Keratinocyte (primary cell): ENCODE results near the gene RPS16. TPM values are rescaled to one million over a fixed set of nuclear protein-coding genes. Genes with fewer than 3 reads are reported as not detected.

Experiments
- DNase-seq: peaks from one replicate; pipeline ENCODE4 v3.0.0-alpha.2; 2011; ENCODE audit warnings: low read depth, missing footprints, low spot score
- FAIRE-seq: peaks from 2 replicates; lab custom pipeline; 2011; peaks lifted over from hg19 to GRCh38; lab: Jason Lieb, UNC
- H2AFZ ChIP-seq: 2 replicates; pipeline ENCODE4 v1.6.0; 2012; ENCODE audit warnings: low read length, control low read depth, inconsistent platforms; ENCODE audit not compliant: control insufficient read depth
- H3K27ac ChIP-seq: 2 replicates; pipeline ENCODE4 v1.5.1; 2011; ENCODE audit warnings: low read length; ENCODE audit not compliant: control insufficient read depth, insufficient read depth
- H3K27me3 ChIP-seq: 3 replicates; pipeline ENCODE4 v1.6.0; 2011; ENCODE audit warnings: low read length; ENCODE audit not compliant: control insufficient read depth, insufficient read depth; ENCODE audit errors: extremely low read depth
- H3K36me3 ChIP-seq, 2 experiments: 2 replicates in 1 of 2; 3 replicates in 1 of 2; pipeline ENCODE4 v1.5.1; 2011; ENCODE audit warnings: low read length in 2 of 2, mild to moderate bottlenecking in 1 of 2; ENCODE audit not compliant: control insufficient read depth in 2 of 2, insufficient read depth in 2 of 2; ENCODE audit errors: extremely low read depth in 1 of 2
- H3K4me1 ChIP-seq: 3 replicates; pipeline ENCODE4 v1.5.1; 2011; ENCODE audit warnings: low read length; ENCODE audit not compliant: control insufficient read depth, insufficient read depth; ENCODE audit errors: extremely low read depth
- H3K4me2 ChIP-seq: 3 replicates; pipeline ENCODE4 v1.6.0; 2011; ENCODE audit warnings: low read depth, low read length; ENCODE audit not compliant: control insufficient read depth, insufficient read depth; ENCODE audit errors: extremely low read depth
- H3K4me3 ChIP-seq, 3 experiments: fragments of 200-600 bp in 1 of 3; sonication (generic) in 1 of 3; 2 replicates in 2 of 3; 3 replicates in 1 of 3; pipeline ENCODE4 v1.5.1; 2011 to 2016; ENCODE audit warnings: low read length in 3 of 3, mild to moderate bottlenecking in 3 of 3, control low read depth in 2 of 3, inconsistent platforms in 1 of 3, low read depth in 1 of 3, mixed read lengths in 1 of 3, mixed run types in 1 of 3, moderate library complexity in 1 of 3; ENCODE audit not compliant: control insufficient read depth in 2 of 3, insufficient read depth in 2 of 3; ENCODE audit errors: extremely low read depth in 1 of 3
- H3K79me2 ChIP-seq: 2 replicates; pipeline ENCODE4 v1.6.0; 2012; ENCODE audit warnings: low read length; ENCODE audit not compliant: control insufficient read depth, insufficient read depth
- H3K9ac ChIP-seq: 3 replicates; pipeline ENCODE4 v1.6.0; 2011; ENCODE audit warnings: low read length; ENCODE audit not compliant: control insufficient read depth, insufficient read depth; ENCODE audit errors: extremely low read depth
- H3K9me1 ChIP-seq: 3 replicates; pipeline ENCODE4 v1.6.0; 2011; ENCODE audit warnings: low read length; ENCODE audit not compliant: control insufficient read depth, insufficient read depth; ENCODE audit errors: extremely low read depth
- H3K9me3 ChIP-seq: 2 replicates; pipeline ENCODE4 v1.5.1; 2012; ENCODE audit warnings: low read depth, low read length; ENCODE audit not compliant: control insufficient read depth
- H4K20me1 ChIP-seq: 3 replicates; pipeline ENCODE4 v1.6.0; 2011; ENCODE audit warnings: low read length; ENCODE audit not compliant: control insufficient read depth, insufficient read depth; ENCODE audit errors: extremely low read depth
- EZH2 ChIP-seq: IDR thresholded peaks from one replicate; pipeline ENCODE4 v1.6.1; 2012; ENCODE audit warnings: inconsistent platforms, mild to moderate bottlenecking, low read length, moderate library complexity
- dilution Hi-C: fragments of 300-500 bp; cut with MboI; formaldehyde crosslinking; loops from one replicate; pipeline ENCODE4 v1.7.0; 2020; ENCODE audit warnings: low sequenced_read_pairs; ENCODE audit not compliant: extremely low pct_ligation_motif_present
- polyA plus RNA-seq, 5 experiments: library from polyadenylated mRNA; depleted of rRNA in 3 of 5; stranded (reverse) in 3 of 5; stranded (forward) in 1 of 5; unstranded in 1 of 5; fragments of >200 nt; gene quantifications; 1 replicate in 1 of 5; 2 replicates in 3 of 5; 3 replicates in 1 of 5; pipeline versions ENCODE4 v1.2.1 to v1.2.3, GENCODE V29; 2011 to 2012; ENCODE audit warnings: missing spikeins in 2 of 5, low read depth in 1 of 5, low replicate concordance in 1 of 5
- TF ChIP-seq, protein P1 (sequence below), 3 experiments: IDR thresholded peaks in 1 of 3; conservative IDR thresholded peaks in 1 of 3; optimal IDR thresholded peaks in 1 of 3; 2 replicates in 2 of 3; 3 replicates in 1 of 3; pipeline versions ENCODE3 to v1.5.1; 2011; ENCODE audit warnings: low read length in 3 of 3, mild to moderate bottlenecking in 3 of 3, moderate library complexity in 2 of 3, control low read depth in 1 of 3, inconsistent platforms in 1 of 3; ENCODE audit not compliant: insufficient read depth in 2 of 3; ENCODE audit errors: extremely low read depth in 1 of 3

Gene RPS16
- polyA plus RNA-seq, 1 donor (not counting 4 experiments of a cell fraction or from before 2014, with no cell fraction given): 1,323 TPM

DNA sequence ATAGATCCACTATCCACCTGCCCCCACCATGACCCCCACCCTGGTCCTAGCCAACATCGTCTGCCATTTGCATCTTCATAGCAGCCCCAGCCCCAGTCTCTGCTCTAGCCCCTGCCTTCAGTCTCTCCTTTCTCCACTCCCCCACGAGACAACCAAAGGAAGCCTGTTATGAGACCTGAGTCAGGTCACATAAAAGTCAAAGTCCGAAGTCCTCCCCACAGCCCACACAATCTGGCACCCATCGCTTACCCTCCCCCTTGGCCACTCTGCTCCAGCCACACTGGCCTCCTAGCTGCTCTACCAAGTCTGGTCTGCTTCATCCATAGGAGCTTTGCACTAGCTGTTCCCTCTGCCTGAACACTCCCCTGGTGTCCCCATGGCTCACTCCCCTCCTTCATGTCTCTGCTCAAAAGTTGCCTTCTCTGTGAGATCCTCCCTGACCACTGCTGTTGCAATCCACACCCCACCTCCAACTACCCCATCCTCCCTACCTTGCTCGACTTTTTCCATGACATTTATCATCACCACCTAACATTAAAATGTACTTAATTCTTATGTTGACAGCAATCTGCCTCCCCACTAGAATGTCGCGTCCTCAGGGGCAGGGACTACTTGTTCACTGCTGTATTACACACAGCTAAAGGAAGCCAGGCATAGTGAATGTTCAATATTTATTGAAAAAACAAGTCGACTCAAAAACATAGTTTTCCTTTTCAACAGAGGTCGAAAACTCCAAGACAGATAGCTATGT is 24.5 kb downstream of the RPS16 start:
- Histone ChIP-seq H2AFZ (no peak overlapping the region), H3K36me3 (peaks cover 8 to 18% of the 10 kb centered on the region in 2 experiments), H3K4me1 (peaks cover 21% of the 10 kb centered on the region), H3K27ac (peak overlapping the region; percentile 88), H3K9me3 (no peaks in the 10 kb centered on the region), H3K9me1 (no peaks in the 10 kb centered on the region), H3K4me2 (peak overlapping the region; percentile 65), H3K9ac (peak overlapping the region; percentile 93), H3K79me2 (peaks cover 24% of the 10 kb centered on the region), H3K4me3 (peak overlapping the region in 2 of 3 experiments; percentile 11 to 50), H4K20me1 (peaks cover 4% of the 10 kb centered on the region), H3K27me3 (no peaks in the 10 kb centered on the region)
- no peak for TF ChIP-seq EZH2
- TF ChIP-seq, protein P1, sequence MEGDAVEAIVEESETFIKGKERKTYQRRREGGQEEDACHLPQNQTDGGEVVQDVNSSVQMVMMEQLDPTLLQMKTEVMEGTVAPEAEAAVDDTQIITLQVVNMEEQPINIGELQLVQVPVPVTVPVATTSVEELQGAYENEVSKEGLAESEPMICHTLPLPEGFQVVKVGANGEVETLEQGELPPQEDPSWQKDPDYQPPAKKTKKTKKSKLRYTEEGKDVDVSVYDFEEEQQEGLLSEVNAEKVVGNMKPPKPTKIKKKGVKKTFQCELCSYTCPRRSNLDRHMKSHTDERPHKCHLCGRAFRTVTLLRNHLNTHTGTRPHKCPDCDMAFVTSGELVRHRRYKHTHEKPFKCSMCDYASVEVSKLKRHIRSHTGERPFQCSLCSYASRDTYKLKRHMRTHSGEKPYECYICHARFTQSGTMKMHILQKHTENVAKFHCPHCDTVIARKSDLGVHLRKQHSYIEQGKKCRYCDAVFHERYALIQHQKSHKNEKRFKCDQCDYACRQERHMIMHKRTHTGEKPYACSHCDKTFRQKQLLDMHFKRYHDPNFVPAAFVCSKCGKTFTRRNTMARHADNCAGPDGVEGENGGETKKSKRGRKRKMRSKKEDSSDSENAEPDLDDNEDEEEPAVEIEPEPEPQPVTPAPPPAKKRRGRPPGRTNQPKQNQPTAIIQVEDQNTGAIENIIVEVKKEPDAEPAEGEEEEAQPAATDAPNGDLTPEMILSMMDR (optimal IDR thresholded peaks at IDR 0.05 in 1 of 3, IDR thresholded peaks at IDR 0.05 in 1 of 3, conservative IDR thresholded peaks at IDR 0.05 in 1 of 3; ENCODE audit: extremely low read depth in 1 of 3, insufficient read depth in 2 of 3, low read length in 3 of 3): no peak
- DNase-seq (no peak), FAIRE-seq (no peak)
- dilution Hi-C loops: no loop called here

DNA sequence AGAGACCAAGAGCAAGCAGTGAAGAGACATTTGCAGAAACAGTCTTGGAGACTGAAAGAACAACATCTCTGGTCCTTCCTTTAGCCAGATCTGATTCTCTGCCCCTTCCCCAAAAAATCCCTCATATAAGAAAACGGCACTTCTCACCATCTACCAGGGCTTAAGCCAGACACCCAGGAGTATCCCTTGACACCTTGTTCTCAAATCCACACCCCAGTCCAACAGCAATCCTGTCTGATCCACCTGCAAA is 25.0 kb downstream of the RPS16 start:
- no peak overlapping the region for H2AFZ ChIP-seq
- no peak overlapping the region for H3K4me3 ChIP-seq
- DNase-seq (no peak), FAIRE-seq (no peak)
- H3K79me2 ChIP-seq: peaks cover 24% of the 10 kb centered on the region
- no peaks in the 10 kb centered on the region for H3K9me1 ChIP-seq
- dilution Hi-C loops: no loop called here
- no peak for TF ChIP-seq EZH2
- TF ChIP-seq, protein P1 (optimal IDR thresholded peaks at IDR 0.05 in 1 of 3, IDR thresholded peaks at IDR 0.05 in 1 of 3, conservative IDR thresholded peaks at IDR 0.05 in 1 of 3; ENCODE audit: extremely low read depth in 1 of 3, insufficient read depth in 2 of 3, low read length in 3 of 3): no peak
- H3K27ac ChIP-seq: peak overlapping the region; percentile 88
- no peaks in the 10 kb centered on the region for H3K9me3 ChIP-seq
- peak overlapping the region; percentile 72 for H3K4me2 ChIP-seq
- H3K36me3 ChIP-seq: peaks cover 6 to 14% of the 10 kb centered on the region in 2 experiments
- H4K20me1 ChIP-seq: peaks cover 4% of the 10 kb centered on the region
- peak overlapping the region; percentile 93 for H3K9ac ChIP-seq
- peaks cover 24% of the 10 kb centered on the region for H3K4me1 ChIP-seq
- H3K27me3 ChIP-seq: no peaks in the 10 kb centered on the region
